ENCODE measurements around the gene ENG. TPM values are rescaled to one million over a fixed set of nuclear protein-coding genes. Genes with fewer than 3 reads are reported as not detected.
"Not testable (repeated sequence)": the region's sequence is repeated elsewhere in the genome, so short reads cannot be mapped to it uniquely, and the experiment has no call there.

Gene ENG
- total RNA-seq, 1 donor from 2014 or later, result 9.1 TPM

DNA sequence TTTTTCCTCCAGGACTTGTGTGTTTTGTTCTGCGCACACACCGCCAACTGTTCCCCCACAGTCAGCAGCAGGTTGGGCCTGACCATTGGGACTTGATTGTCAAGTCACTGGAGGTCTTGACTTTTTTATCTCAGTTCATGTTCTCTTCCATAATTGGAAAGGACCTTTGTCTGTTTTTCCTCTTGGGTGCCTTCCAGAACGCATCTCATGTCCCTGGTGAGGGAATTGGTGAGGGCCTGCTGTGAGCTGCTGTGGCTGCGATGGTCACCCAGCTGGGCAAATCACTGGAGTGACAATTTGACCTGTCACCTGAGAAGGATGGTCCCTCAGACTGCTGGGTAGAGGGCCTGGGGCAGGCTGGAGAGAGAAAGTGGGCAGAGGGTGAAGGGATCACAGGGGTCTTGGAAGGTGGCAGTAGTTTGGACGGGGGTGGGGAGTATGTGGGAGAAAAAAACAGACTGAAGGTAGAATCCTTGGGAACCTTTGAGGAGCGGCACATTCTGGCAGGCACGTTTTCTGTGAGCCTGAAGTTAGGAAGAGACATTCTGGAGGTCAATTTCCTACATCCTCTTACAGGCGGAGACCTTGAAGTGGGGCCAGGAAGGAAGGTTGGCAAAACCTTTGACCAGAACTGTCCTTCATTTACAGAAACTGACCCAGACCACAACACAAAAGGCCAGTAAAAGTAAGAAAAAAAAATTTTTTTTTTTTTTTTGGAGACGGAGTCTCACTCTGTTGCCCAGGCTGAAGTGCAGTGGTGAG, 64.2 kb downstream of the ENG start:
- no peak for DNase-seq

GRCh38 chr9:127789179-127789578, 65.3 kb downstream of the ENG start:
- no peak for DNase-seq

GRCh38 chr9:127788337-127789011, 66.0 kb downstream of the ENG start:
- DNase-seq, result no peak

DNA sequence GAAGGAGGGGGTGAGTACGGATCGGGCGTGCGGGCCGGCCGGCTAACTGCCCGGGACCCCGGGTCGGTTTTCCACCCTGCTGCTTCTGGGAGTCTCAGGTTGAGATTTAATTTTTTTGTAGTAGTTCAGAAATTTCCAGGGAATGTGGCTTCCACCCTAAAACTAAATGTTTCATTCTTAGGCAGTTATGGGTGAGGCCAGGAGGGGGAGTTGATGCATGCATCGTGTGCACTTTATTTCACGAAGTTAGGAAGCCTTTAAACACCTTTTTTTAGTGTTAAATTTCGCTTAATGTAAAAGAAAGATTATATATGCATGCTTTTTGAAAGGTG, 67.7 kb downstream of the ENG start:
- no peak for DNase-seq

GRCh38 chr9:127785933-127786772, 68.3 kb downstream of the ENG start, which contains the start of gene CDK9:
CDK9 (plus strand) TSS chr9:127786034; CDS start chr9:127786149, 115 bp downstream.
- DNase-seq, result peak; percentile 54

DNA sequence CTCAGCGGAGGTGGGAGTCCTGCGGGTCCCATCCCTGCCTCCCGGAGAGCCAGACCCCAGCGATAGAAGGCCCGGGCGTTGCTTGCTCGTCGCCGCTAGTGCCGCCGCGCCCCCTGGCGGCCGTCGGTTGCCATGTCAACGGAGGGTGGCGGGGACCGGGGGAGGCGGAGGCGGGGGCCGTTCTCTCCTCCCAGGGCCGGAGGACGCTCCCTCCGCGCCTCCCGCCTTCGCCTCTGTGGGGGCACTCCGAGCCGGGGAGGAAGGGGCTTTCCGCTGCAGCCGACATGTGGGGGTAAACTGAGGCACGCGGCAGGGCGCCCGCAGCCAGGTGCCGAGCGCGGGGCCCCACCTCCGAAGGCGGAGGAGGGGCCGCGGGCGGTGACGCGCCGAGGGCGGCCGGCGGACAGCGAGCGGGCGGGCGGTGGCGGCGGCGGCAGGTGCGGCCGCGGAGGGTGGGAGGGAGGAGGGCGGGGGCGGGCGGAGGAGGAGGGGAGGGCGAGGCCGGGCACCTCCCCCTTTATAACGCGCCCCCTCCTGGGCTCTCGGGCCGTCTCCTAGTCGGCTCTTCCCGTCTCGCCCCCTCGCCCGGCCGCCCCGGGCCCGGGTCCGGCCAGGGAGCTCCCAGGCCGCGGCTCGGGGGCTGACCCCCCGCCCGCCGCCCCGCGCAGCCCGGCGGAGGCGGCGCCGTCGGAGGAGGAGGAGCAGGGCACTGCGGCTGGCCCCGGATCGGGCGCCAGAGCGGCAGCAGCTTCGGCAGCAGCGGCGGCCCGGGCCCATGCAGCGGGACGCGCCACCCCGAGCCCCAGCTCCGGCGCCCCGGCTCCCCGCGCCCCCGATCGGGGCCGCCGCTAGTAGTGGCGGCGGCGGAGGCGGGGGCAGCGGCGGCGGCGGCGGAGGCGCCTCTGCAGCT, 69.2 kb downstream of the ENG start:
- DNase-seq, result peak; percentile 74

- no peak for DNase-seq
Observed at GRCh38 chr9:127783111-127784008, 71.1 kb downstream of the ENG start.

DNA sequence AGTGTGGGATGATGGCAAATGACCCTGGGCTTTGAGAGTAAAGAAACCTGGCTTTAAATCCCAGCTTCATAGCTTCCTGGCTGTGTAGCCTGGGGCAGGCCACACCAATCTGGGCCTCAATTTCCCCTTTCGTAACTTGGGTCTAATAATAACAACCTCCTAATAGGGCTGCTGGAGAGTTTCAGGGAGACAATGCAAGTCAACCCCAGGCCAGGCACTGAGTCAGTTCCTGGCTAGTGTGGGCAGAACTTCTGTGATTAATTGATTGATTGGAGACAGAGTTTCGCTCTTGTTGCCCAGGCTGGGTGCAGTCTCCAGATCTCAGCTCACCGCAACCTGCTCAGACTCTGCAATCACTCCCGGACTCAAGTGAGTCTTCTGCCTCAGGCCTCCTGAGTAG, 72.7 kb downstream of the ENG start:
- DNase-seq, result no peak

DNA sequence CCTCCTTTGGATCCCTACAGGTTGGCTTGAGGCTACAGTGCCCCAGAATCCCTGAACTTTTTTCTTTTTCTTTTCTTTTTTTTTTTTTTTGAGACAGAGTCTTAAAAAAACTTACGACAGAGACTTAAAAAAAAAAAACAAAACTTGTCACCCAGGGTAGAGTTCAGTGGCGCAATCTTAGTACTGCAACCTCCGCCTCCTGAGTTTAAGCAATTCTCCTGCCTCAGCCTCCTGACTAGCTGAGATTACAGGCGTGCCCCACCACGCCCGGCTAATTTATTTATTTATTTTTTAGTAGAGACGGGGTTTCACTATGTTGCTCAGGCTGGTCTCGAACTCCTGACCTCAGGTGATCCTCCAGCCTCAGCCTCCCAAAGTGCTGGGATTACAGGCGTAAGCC, 73.5 kb downstream of the ENG start:
- not testable (repeated sequence) for DNase-seq

DNA sequence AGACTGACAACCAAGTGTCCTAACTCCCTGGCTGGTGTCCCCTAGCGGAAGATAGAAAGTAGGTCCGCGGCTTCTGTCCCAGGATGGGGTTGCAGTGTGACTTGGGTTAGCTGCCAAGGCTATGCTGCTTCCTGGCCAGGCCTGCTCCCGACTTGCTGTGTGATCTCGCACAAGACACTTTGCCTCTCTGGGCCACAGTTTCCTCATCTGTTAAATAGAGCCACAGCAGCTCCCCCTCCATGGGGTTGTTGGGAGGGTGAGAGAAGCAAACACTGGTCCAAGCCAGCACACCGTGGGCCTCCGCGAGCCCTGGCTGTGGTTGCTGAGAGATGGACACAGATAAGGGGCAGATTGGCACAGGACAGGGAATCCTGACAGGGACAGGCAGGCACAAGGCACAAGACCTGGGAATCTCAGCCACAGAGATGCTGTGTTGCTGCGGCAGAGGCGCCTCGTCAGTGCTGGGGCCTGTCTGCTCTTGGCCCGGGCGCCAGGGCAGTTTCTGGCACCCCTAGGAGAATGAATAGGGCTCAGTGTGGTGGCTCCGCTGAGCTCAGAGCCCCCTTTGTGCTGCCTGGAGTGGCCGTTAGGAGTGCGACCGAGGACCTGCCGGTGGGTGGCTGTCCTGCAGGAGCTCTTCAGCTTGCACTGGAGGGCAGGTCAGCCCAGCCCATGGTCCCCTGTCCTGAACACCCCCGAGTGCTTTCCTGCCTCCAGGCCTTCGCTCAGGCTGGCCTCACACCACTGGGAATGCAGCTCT, 74.2 kb downstream of the ENG start:
- DNase-seq, result no peak

DNA sequence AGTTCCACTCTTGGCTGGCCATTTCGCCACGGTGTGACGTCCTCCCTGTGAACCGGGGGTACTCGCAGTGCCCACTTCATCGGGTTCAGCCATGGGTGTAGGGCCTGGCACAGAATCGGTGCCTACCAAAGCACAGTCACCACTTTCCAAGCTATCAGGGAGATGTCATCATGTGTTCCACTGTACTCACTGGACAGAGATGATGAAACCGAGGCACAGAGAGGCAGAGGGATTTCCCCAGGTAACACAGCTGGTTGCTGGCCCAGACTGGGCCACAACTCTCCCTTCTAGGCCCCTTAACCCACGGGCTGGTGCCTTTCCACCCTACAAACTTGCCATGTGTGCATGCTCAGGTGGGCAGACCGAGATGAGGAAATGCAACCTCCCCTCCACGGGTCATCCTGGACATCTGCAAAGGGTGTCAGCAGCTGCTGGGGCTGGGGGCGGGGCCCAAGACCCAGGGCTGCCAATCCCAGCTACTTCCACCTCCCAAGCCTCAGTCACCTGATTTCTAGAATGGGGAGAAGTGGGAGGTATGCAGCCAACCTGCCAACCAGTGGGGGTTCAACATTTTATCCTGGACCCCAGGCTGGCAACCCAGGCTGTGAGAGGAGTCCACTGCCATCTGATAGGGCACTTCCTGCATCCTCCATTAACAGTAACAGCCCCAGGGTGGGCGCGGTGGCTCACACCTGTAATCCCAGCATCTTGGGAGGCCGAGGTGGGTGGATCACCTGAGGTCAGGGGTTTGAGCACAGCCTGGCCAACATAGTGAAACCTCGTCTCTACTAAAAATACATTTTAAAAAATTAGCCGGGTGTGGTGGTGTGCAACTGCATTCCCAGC, 75.1 kb downstream of the ENG start:
- no peak for DNase-seq

DNA sequence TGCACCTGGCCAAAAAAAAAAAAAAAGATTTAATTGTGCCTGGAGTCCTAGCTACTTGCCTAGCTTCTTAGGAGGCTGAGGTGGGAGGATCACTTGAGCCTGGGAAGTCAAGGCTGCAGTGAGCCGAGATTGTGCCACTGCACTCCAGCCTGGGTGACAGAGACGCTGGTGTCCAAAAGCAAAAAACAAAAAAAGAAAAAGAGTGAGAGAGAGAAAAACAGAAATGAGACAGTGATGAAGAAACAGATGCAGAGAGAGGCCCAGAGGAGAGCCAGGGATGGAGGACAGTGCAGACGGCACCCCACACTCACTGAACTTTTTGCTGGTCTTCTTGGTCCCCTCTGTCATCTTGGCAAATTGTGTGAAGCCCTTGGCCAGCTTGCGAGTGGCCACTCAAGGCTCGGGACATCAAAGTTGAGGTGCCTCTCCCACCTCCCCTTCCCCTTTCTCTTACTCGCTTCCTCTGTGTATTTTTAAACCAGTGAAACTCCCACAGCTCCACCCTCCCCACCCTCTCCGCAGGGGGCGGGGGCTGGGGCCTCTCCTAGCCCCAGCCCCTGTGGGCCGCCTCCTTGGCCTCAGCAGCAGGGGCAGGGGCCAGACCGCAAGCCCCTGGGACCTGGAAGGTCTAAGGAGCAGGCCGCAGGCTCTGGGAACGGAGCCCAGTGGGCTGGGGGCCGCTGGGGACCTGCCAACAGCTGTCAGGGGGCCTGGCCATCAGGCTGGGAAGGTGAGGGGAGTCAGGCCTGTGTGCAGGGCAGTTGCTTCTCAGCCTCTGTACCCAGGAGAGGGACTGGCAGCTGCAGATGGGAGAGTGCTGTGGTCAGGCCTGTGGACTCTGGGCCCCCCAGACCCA, 76.0 kb downstream of the ENG start, which contains the start of gene SH2D3C:
Gene SH2D3C, minus strand, starts transcription at position 387 of the 856 bp plus-strand sequence. Its CDS starts 39 bp downstream, at position 348.
- DNase-seq, result no peak

DNA sequence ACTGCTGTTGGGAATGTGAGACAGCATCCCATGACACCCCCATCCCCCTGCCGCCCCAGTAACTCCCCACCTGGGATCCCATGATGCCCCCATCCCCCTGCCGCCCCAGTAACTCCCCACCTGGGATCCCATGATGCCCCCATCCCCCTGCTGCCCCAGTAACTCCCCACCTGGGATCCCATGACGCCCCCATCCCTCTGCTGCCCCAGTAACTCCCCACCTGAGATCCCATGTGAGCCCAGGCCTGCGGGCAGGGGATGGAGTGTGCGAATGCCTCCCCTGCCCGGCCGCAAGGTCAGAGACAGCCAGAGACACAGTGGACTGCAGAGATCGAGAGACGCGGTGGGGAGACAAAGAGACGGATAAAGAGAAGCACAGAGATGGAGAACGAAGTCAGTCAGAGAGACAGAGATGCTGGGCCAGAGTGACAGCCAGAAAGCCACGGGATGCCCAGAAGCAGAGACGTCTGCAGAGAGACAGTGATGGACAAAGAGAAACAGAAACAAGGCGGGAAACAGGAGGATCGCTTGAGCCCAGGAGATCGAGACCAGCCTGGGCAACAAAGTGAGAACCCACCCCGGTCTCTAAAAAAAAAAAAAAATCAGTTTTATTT, 77.0 kb downstream of the ENG start:
- no peak for DNase-seq

- DNase-seq, result no peak
Observed at GRCh38 chr9:127776924-127777289, 77.6 kb downstream of the ENG start.

GRCh38 chr9:127776195-127776923, 78.1 kb downstream of the ENG start:
- no peak for DNase-seq

DNA sequence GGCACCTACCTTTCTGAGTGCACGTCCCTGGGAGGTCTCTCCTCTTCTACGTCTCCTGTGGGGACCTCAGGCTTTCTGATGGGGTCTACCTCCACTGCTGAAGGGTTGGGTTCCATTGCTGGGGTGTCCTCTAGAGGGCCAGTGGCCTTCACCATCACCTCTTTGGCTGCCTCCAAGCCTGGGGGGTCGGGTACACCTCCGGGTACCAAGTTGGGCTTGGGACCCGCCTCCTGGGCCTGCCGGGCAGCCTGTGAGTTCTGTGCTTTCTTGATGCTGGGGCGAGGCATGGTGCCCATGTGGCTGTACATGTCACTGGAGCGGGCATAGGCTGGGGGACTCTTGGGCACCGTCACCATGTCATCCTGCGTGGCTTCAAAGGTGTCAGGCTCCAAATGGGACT, 80.5 kb downstream of the ENG start:
- DNase-seq, result no peak

DNA sequence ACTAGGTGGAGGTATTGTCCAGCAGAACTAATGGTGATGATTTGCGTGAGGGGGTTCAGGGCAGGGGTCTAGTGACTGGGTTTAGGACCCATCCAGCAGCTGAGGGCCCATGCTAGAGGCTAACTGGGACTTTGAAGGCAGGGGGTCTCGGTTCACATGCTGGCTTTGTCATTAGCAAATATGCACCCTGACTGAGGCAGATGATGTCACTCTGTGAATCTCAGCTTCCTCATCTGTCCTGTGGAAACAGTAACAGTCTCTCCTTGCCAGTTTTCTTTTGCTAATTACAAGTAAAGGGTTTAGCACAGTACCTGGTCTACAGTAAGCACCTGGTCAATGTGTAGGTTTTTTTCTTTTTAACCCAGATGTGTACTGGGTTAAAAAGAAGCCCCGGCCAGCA, 81.2 kb downstream of the ENG start:
- DNase-seq, result no peak

All from skin of body (tissue), 2 donors.